LNCaP clone FGC (cell line): Measurements from ENCODE around the gene ILF3.

Source experiments
- DNase-seq: peaks from one replicate; pipeline ENCODE4 v3.0.0-alpha.2; 2011; ENCODE audit warnings: low read depth
- H3K4me3 ChIP-seq: 2 replicates; pipeline ENCODE4 v1.5.1; 2011; ENCODE audit warnings: mild to moderate bottlenecking, low read depth, low read length, control low read depth
- TF ChIP-seq, protein P1 (sequence below): IDR thresholded peaks from 2 replicates; pipeline ENCODE4 v1.5.1; 2012; ENCODE audit warnings: mild to moderate bottlenecking; ENCODE audit not compliant: control insufficient read depth, insufficient read depth; ENCODE audit errors: extremely low read depth

Gene ILF3

DNA sequence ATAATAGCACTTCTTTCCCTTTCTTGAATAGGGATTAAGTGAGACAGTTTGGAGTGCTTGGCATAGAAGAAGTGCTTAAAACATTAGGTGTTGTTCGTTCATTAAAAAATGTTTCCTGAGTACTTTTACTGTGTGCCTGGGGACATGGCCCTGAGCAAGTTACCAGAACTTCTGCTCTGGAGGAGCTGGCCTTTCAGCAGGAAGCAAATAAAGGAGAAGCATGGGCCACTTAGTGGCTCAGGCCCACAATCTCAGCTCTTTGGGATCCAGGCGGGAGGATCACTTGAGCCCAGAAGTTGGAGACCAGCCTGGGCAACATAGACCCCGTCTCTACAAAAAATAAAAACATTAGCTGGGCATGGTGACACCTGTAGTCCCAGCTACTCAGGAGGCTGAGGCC is 69.4 kb downstream of the ILF3 start:
- TF ChIP-seq, protein P1, sequence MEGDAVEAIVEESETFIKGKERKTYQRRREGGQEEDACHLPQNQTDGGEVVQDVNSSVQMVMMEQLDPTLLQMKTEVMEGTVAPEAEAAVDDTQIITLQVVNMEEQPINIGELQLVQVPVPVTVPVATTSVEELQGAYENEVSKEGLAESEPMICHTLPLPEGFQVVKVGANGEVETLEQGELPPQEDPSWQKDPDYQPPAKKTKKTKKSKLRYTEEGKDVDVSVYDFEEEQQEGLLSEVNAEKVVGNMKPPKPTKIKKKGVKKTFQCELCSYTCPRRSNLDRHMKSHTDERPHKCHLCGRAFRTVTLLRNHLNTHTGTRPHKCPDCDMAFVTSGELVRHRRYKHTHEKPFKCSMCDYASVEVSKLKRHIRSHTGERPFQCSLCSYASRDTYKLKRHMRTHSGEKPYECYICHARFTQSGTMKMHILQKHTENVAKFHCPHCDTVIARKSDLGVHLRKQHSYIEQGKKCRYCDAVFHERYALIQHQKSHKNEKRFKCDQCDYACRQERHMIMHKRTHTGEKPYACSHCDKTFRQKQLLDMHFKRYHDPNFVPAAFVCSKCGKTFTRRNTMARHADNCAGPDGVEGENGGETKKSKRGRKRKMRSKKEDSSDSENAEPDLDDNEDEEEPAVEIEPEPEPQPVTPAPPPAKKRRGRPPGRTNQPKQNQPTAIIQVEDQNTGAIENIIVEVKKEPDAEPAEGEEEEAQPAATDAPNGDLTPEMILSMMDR: no peak
- no peak for DNase-seq
- no peak overlapping the region for H3K4me3 ChIP-seq

DNA sequence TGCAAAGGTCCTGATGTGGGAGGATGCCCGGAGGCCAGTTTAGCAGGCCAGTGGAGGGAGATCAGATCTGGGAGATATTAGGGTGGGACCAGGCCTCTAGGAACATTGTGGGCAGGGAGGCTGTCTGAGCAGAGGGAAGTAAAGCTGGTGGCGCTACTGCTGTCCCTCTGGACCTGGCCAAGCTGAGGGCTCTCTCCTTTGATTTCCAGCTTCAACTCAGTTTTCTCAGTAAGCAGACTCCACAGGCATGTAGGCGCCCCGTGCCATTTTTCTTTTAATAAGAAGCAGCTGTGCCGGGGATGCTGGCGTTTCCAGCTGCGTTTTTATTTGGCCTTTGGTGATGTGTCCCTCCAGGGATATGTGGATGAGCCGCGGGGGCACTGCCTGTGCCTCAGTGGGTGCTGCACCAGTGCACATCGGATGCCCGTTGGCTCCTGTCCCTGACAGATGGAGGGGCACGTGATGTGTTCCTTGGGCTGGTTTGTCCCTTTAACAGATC is 70.5 kb downstream of the ILF3 start:
- DNase-seq: no peak
- TF ChIP-seq, protein P1: no peak
- no peak overlapping the region for H3K4me3 ChIP-seq

DNA sequence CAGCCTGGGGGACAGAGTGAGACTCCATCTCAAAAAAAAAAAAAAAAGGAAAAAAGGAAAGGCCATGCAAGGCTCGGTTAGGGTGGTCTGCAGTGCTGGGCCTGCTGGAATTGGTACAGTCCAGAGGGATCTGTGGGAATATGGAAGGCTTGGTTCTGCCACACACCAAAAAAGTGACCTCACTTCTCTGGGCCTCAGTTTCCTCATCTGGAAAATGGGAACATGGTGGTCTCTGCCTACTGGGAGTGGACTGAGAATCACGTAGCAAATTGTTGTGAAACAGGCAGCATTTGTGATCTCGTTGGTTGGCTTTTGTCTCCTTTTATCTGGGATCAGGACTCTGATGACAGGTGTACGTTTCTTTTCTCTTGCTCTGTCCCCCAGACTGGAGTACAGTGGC is 71.3 kb downstream of the ILF3 start:
- TF ChIP-seq, protein P1: no peak
- no peak overlapping the region for H3K4me3 ChIP-seq
- no peak for DNase-seq

DNA sequence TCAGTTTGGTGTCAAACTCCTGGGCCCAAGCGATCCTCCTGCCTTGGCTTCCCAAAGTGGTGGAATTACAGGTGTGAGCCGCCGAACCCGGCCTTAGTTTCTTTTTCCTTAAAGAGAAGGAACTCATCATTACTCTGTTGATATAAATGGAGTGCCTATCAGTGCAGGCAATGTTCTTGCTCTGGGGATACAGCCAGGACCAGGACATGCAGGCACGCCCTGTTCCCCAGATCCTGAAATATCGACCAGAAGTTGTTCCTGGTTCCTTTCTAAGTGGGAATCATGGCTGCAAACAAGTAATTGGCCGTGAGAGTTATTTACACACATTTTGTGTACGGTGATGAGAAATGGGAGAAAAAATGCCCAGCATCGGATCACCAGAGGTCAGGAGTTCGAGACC is 72.1 kb downstream of the ILF3 start:
- H3K4me3 ChIP-seq: no peak overlapping the region
- TF ChIP-seq, protein P1: no peak

DNA sequence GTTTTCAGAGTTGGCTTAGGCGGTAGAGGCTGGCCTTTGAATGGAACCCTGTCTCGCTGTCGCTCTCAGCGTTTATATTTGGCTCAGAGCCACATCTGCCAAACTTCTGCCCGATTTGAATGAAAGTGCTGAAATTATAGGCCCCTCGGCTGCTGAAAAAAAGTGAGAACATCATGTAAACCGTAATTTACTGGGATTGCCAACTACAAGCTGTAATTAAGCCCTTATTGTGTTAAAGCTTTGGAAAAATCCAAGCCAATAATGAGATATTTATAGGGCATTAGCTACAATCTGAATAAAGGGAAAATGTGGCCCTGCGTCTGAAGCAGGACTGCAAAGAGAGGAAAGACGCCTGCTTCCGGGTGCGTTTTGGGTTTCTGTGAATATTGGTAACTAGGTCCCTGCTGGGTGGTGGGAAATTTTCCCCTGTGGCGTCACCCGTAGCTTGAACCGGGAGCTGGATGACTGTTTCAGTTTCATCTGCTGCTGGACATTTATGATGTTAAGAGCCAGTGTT is 73.6 kb downstream of the ILF3 start:
- no peak overlapping the region for H3K4me3 ChIP-seq
- TF ChIP-seq, protein P1: no peak
- DNase-seq: no peak

More for the DNA sequence above, 72.1 kb downstream of the ILF3 start:
- DNase-seq: no peak

DNA sequence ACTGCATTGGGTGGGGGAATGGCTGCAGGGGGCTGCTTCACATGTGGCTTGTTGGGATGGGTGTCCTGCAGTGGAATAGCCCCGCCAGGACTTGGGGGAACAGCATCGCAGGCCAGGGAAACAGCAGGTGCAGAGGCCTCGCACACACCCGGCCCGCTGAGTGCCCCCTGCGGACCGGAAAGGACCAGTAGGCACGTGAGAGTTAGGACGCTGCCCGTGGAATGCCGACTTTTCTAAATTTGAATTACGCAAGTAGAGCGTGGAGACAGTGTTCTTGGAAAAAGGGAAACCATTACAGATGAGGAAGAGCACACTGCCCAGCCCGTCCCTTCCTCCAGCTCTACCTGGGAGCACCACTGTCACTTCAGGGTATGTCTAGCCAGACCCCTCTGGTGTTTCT is 75.3 kb downstream of the ILF3 start:
- no peak for DNase-seq
- TF ChIP-seq, protein P1: no peak

DNA sequence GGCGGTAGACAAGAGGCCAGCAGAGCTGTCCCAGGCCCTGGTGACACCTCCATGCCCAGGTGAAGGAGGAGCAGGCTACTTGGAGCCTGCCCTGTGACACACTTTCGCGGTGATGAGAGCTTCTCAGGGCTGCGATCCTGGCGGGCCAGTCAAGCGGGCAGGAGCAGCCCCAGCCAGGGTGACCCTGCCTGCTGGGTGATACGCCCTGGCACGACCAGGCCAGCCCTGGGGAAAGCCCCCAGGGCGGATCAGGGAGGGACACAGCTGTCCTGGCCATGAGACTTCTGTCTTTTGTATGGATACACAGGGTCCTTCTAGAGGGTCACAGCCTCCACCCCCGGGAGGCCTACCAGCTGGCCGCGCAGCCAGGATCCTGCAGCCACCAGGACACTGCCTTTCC is 76.8 kb downstream of the ILF3 start:
- TF ChIP-seq, protein P1: no peak
- no peak for DNase-seq
- no peak overlapping the region for H3K4me3 ChIP-seq

More for the DNA sequence above, 75.3 kb downstream of the ILF3 start:
- no peak overlapping the region for H3K4me3 ChIP-seq
